Adrenal gland (tissue), 5 donors: ENCODE measurements around the gene CANX.

Source experiments
- POLR2A ChIP-seq, 2 donors: fragments of 450-650 bp; IDR thresholded peaks; one replicate each; pipeline ENCODE4 v1.6.1; 2017; ENCODE audit warnings: antibody characterized with exemption in 2 of 2, mild to moderate bottlenecking in 2 of 2, moderate library complexity in 1 of 2
- TF ChIP-seq, protein P1 (sequence below), 6 experiments: fragments of 450-650 bp in 4 of 6; fragments of 200-600 bp in 2 of 6; sonication (generic) in 1 of 6; IDR thresholded peaks; 1 replicate in 5 of 6; 2 replicates in 1 of 6; pipeline versions ENCODE4 v1.5.1 to v1.8.0; 2016 to 2021; ENCODE audit warnings: antibody characterized with exemption in 6 of 6, mild to moderate bottlenecking in 2 of 6, moderate library complexity in 1 of 6
- donor health status: DM: no; HTN: no; CAD: no.

DNA sequence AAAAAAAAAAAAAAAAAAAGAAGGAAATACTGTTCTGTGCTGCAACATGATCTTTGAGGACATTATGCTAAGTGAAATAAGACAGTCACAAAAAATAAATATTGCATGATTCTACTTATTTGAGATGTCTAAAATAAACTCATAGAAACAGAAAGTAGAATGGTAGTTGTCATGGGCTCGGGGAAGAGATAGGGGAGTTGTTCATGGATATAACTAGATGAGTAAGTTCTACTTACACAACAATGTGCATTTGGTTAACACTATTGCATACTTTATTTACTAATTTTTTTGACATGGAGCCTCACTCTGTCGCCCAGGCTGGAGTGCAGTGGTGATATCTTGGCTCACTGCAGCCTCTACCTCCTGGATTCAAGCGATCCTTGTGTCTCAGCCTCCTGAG, 49.0 kb downstream of the CANX start:
- no peak for TF ChIP-seq POLR2A (IDR thresholded peaks at IDR 0.05)
- TF ChIP-seq, protein P1, sequence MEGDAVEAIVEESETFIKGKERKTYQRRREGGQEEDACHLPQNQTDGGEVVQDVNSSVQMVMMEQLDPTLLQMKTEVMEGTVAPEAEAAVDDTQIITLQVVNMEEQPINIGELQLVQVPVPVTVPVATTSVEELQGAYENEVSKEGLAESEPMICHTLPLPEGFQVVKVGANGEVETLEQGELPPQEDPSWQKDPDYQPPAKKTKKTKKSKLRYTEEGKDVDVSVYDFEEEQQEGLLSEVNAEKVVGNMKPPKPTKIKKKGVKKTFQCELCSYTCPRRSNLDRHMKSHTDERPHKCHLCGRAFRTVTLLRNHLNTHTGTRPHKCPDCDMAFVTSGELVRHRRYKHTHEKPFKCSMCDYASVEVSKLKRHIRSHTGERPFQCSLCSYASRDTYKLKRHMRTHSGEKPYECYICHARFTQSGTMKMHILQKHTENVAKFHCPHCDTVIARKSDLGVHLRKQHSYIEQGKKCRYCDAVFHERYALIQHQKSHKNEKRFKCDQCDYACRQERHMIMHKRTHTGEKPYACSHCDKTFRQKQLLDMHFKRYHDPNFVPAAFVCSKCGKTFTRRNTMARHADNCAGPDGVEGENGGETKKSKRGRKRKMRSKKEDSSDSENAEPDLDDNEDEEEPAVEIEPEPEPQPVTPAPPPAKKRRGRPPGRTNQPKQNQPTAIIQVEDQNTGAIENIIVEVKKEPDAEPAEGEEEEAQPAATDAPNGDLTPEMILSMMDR (IDR thresholded peaks at IDR 0.05): no peak
